Ovary (tissue), 9 donors: ENCODE data around the gene LACTB. TPM values are rescaled to one million over a fixed set of nuclear protein-coding genes. Genes with fewer than 3 reads are reported as not detected.
A peak's percentile ranks its signal among the peaks of the same experiment; 100 is the strongest.

Experiments used
- DNase-seq, 5 donors: peaks; one replicate each; pipeline ENCODE4 v3.0.0-alpha.2; 2019 to 2020
- H3K27ac ChIP-seq, 2 donors: fragments of 200-600 bp; one replicate each; pipeline versions ENCODE4 v1.5.1 to v1.8.0; 2019 to 2022
- H3K27me3 ChIP-seq: fragments of 200-600 bp; one replicate; pipeline ENCODE4 v1.8.0; 2022
- H3K36me3 ChIP-seq: fragments of 200-600 bp; sonication (generic); one replicate; pipeline ENCODE4 v1.5.1; 2019
- H3K4me1 ChIP-seq: one replicate; pipeline ENCODE4 v1.8.1; 2013; ENCODE audit warnings: mild to moderate bottlenecking, moderate library complexity; ENCODE audit not compliant: insufficient read depth
- H3K4me3 ChIP-seq: fragments of 200-600 bp; sonication (generic); one replicate; pipeline ENCODE4 v1.5.1; 2017
- H3K9me3 ChIP-seq, 2 donors: fragments of 200-600 bp in 1 of 2; sonication (generic) in 1 of 2; one replicate each; pipeline versions ENCODE4 v1.5.1 to v1.8.1; 2013 to 2019; ENCODE audit warnings: mild to moderate bottlenecking in 1 of 2, moderate library complexity in 1 of 2
- EP300 ChIP-seq: sonication (generic); formaldehyde crosslinking; IDR thresholded peaks from one replicate; pipeline ENCODE4 v1.6.1; 2017; ENCODE audit warnings: antibody characterized with exemption
- POLR2A ChIP-seq: fragments of 450-650 bp; IDR thresholded peaks from one replicate; pipeline ENCODE4 v1.6.1; 2017; ENCODE audit warnings: antibody characterized with exemption, mild to moderate bottlenecking, moderate library complexity
- WGBS, 3 donors: extraction: QIAGEN DNeasy Blood & Tissue Kit in 1 of 3; methylation state at CpG; one replicate each; pipeline versions ENCODE4 v1.1.5 to v1.1.7; 2013 to 2017; 5-methylcytosine and 5-hydroxymethylcytosine counted together
- intact Hi-C, 4 donors: fragments of 100-400 bp; cut with DNase I; formaldehyde crosslinking; loops; one replicate each; pipeline versions ENCODE4 v1.11.0 to v1.15.1; 2022 to 2023
- polyA plus RNA-seq, 2 donors: library from polyadenylated mRNA; stranded (reverse); fragments of 200-250 nt in 1 of 2; fragments of 350-450 nt in 1 of 2; fragmentation: Illumina TruSeq in 1 of 2; extraction: RNeasy Lipid Tissue Mini Kit (QIAGEN cat#74804) in 1 of 2; gene quantifications; one replicate each; pipeline ENCODE4 v1.2.3, GENCODE V29; 2013 to 2014
- total RNA-seq, 7 donors: library from RNA; depleted of rRNA in 2 of 7; stranded (reverse); fragments of >200 nt in 2 of 7; fragmentation: NEBNext Ultra II Directional in 3 of 7; extraction: Animal tissue kit (Norgen Biotek cat#: 25700) in 3 of 7; gene quantifications; one replicate each; pipeline versions ENCODE4 v1.1.0 to v1.2.4, GENCODE V29; 2016 to 2023
- TF ChIP-seq, protein P1 (sequence below), 3 donors: fragments of 450-650 bp in 2 of 3; fragments of 200-600 bp in 1 of 3; IDR thresholded peaks; one replicate each; pipeline versions ENCODE4 v1.5.1 to v1.8.0; 2016 to 2022; ENCODE audit warnings: antibody characterized with exemption in 3 of 3, mild to moderate bottlenecking in 1 of 3
- donor health status: DM: no; HTN: no; CAD: no; lungs with moderate emphysema.
- donor health status: DM: no; HTN: no; CAD: no.
- donor health status: Bipolar disorder and iron deficiency.
- donor health status: DM: yes; HTN: yes; CAD: no.
- donor health status: DM: no; HTN: no; CAD: no.
- donor health status: DM: yes; HTN: yes; CAD: no.

The LACTB gene
- total and polyA plus RNA-seq, 9 donors, result 7.5 to 27.9 (median 10.4) TPM

DNA sequence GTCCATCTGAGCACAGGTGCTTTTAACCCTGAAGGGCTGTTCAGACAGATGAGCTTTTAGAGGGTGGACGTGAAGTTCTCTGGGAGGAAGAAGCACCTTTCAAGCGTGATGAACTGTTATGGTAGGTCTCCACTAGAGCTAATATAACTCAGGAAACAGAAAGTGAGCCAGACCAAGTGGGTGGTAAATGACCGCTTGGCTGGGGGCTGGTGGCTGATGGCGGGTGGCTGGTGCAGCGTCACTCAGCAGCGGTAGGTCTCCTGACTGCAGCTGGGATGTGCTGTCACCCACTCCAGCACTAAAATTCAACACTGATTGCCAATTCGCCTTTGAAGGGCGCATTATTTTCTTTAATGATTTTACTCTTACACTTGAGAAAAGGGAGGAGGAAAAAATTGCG lies 31.2 kb upstream of the LACTB start:
- no peak for DNase-seq
- no peaks in the 10 kb centered on the region for H3K4me1 ChIP-seq
- H3K9me3 ChIP-seq, result no peaks in the 10 kb centered on the region
- H3K36me3 ChIP-seq, result no peaks in the 10 kb centered on the region
- WGBS, 3 donors, result 93 to 97% (median 96%) methylated on average over 9 of the region's 9 CpGs
- intact Hi-C loops, result loop anchor here (5.0 to 10.0 kb wide), 5 partner anchors 43 to 308 kb away; no protein-coding TSS in a partner anchor
- TF ChIP-seq POLR2A (no peak), EP300 (no peak)
- TF ChIP-seq, protein P1, sequence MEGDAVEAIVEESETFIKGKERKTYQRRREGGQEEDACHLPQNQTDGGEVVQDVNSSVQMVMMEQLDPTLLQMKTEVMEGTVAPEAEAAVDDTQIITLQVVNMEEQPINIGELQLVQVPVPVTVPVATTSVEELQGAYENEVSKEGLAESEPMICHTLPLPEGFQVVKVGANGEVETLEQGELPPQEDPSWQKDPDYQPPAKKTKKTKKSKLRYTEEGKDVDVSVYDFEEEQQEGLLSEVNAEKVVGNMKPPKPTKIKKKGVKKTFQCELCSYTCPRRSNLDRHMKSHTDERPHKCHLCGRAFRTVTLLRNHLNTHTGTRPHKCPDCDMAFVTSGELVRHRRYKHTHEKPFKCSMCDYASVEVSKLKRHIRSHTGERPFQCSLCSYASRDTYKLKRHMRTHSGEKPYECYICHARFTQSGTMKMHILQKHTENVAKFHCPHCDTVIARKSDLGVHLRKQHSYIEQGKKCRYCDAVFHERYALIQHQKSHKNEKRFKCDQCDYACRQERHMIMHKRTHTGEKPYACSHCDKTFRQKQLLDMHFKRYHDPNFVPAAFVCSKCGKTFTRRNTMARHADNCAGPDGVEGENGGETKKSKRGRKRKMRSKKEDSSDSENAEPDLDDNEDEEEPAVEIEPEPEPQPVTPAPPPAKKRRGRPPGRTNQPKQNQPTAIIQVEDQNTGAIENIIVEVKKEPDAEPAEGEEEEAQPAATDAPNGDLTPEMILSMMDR (IDR thresholded peaks at IDR 0.05), result no peak
- no peak overlapping the region for H3K4me3 ChIP-seq
- H3K27me3 ChIP-seq, result no peaks in the 10 kb centered on the region
- H3K27ac ChIP-seq, result no peak overlapping the region

DNA sequence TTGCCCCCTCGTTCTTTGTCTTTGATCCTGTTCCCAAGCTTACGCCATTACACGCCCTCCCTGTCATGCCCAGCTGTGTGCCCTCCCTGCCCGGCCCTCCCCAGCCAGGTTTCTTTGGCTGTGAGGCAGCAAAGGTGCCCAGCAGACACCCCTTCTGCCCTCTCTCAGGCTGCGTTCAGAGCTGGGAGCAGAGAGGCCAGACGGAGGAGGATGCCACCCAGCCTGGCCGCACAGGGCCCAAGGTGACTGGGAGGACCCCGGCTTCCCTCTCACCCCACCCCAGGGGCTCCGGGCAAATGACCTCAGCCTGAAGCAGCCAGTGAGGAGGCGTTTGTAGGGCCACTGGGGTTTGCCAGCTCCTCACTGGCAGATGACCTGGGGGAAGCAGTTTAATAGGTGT lies 30.8 kb upstream of the LACTB start:
- no peak overlapping the region for H3K4me3 ChIP-seq
- H3K27ac ChIP-seq, result no peak overlapping the region
- WGBS, 3 donors, result 89 to 92% (median 90%) methylated on average over 10 of the region's 10 CpGs
- intact Hi-C loops, result loop anchor here (5.0 to 10.0 kb wide), 5 partner anchors 44 to 309 kb away; no protein-coding TSS in a partner anchor
- H3K9me3 ChIP-seq, result no peaks in the 10 kb centered on the region
- H3K4me1 ChIP-seq, result no peaks in the 10 kb centered on the region
- DNase-seq, result no peak
- no peaks in the 10 kb centered on the region for H3K27me3 ChIP-seq
- TF ChIP-seq POLR2A, result no peak
- TF ChIP-seq, protein P1 (IDR thresholded peaks at IDR 0.05), result no peak
- TF ChIP-seq EP300, result no peak
- no peaks in the 10 kb centered on the region for H3K36me3 ChIP-seq

DNA sequence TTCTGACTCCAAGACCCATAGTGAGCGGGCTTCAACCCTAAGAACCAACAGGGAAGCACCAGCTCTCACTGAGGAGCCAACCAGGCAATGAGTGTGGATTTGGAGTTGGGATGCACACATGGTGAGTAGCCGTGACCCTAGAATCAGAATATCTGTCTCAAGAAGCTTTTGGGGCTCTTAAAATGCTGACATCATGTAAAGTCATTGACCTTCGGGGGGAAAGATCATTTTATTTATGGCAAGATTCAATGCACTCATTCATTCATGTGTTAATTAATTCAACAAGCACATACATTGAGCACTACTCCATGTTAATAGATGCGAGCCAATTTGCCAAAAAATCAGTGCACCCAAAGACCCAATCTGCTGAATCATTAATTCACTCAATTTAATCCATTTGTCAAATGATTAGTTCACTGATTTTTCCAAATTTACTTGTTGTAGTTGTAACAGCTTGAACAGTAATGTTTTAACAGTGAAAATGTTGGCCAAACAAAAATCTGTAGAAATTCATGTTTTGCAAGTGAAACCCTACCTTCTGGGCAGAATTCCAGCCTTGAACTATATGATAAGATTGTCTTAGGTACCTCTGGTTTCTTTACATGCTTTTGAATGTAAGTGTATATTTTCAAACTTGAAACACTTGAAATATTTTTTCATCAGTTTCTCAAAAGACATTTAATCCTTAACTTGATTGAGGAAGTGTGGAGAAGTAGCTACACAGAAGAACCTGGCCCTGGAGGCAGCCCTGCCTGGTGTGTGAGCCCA lies 29.8 kb upstream of the LACTB start:
- no peaks in the 10 kb centered on the region for H3K27me3 ChIP-seq
- no peaks in the 10 kb centered on the region for H3K4me1 ChIP-seq
- no peak overlapping the region for H3K4me3 ChIP-seq
- intact Hi-C loops, result loop anchor here (5.0 to 10.0 kb wide), 5 partner anchors 45 to 310 kb away; no protein-coding TSS in a partner anchor
- no peaks in the 10 kb centered on the region for H3K36me3 ChIP-seq
- DNase-seq, result no peak
- H3K9me3 ChIP-seq, result no peaks in the 10 kb centered on the region
- H3K27ac ChIP-seq, result no peak overlapping the region
- WGBS, 3 donors, result 70 to 84% (median 72%) methylated on average over 4 of the region's 4 CpGs
- TF ChIP-seq, protein P1 (IDR thresholded peaks at IDR 0.05), result no peak
- TF ChIP-seq EP300 (no peak), POLR2A (no peak)

DNA sequence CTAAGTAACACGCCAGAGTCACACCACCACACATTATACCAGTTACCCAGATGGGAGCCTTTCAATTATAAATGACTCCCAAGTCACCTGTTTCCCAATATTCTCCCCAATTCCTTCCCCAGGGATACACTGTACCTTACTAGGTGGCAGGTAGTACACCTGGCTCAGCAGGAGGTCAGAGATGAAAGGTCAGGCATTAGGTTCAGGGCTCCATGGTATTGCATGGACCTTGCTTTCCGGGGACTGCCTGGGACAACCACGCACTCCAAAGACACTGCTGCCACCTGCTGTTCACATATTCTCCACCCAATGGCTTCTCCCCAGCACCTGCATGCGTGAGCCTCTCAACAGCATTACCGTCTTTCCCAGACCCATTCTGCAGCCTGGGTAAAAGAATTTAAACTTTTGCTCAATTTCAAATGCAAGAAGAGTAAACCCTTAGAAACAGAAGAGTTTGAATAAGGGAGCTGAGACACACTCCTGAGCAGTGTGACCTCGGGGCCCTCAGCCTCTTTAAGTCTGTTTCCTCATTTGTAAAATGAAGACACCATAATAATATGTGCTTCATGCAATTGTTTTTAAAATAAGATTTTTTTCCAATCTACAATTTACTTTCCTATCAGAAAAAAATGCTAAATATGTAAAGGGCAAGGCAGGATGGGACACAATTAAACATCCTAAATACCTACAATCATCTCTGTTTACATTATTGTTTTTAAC lies 28.0 kb upstream of the LACTB start:
- 20 to 25% (median 25%) methylated on average over 6 of the region's 6 CpGs for WGBS, 3 donors
- DNase-seq, result peak; percentile 82 to 87 (median 86)
- intact Hi-C loops, result loop anchor here (1.0 to 10.0 kb wide), 6 partner anchors 46 to 311 kb away; no protein-coding TSS in a partner anchor
- H3K9me3 ChIP-seq, result no peaks in the 10 kb centered on the region
- no peak overlapping the region for H3K4me3 ChIP-seq
- H3K27ac ChIP-seq, result no peak overlapping the region
- TF ChIP-seq EP300 (no peak), POLR2A (no peak)
- TF ChIP-seq, protein P1 (IDR thresholded peaks at IDR 0.05), result peak; percentile 71 to 91 (median 86)
- H3K4me1 ChIP-seq, result no peaks in the 10 kb centered on the region
- no peaks in the 10 kb centered on the region for H3K36me3 ChIP-seq
- H3K27me3 ChIP-seq, result no peaks in the 10 kb centered on the region
